Lower leg skin (tissue), 4 donors: Measurements from ENCODE around the gene NBAS. TPM values are rescaled to one million over a fixed set of nuclear protein-coding genes. Genes with fewer than 3 reads are reported as not detected.

Experiments used
- DNase-seq, 2 donors: peaks; one replicate each; pipeline ENCODE4 v3.0.0-alpha.2; 2019; ENCODE audit warnings: low spot score in 2 of 2
- H3K4me3 ChIP-seq: fragments of 200-600 bp; sonication (generic); 2 replicates; pipeline ENCODE4 v1.5.1; 2017; ENCODE audit warnings: mild to moderate bottlenecking, low read depth; ENCODE audit not compliant: poor library complexity, severe bottlenecking
- CTCF ChIP-seq, 3 donors: fragments of 450-650 bp; IDR thresholded peaks; one replicate each; pipeline ENCODE4 v1.5.1; 2016; ENCODE audit warnings: antibody characterized with exemption in 3 of 3, mild to moderate bottlenecking in 3 of 3, moderate library complexity in 2 of 3
- POLR2A ChIP-seq, 2 donors: fragments of 450-650 bp; IDR thresholded peaks; one replicate each; pipeline ENCODE4 v1.6.1; 2016 to 2017; ENCODE audit warnings: antibody characterized with exemption in 2 of 2, mild to moderate bottlenecking in 1 of 2, moderate library complexity in 1 of 2
- WGBS, 2 donors: methylation state at CpG; one replicate each; pipeline ENCODE4 v1.1.5; 2018; 5-methylcytosine and 5-hydroxymethylcytosine counted together
- intact Hi-C: fragments of 100-400 bp; cut with DNase I; formaldehyde crosslinking; loops from one replicate; pipeline ENCODE4 v1.15.0; 2023; ENCODE audit warnings: low total_unique reads
- total RNA-seq, 4 donors: library from RNA; depleted of rRNA; stranded (reverse); fragments of >200 nt; gene quantifications; one replicate each; pipeline ENCODE4 v1.1.0, GENCODE V29; 2016

The NBAS gene
- total RNA-seq, 4 donors from 2014 or later: 26.6 to 40.2 (median 38.3) TPM

DNA sequence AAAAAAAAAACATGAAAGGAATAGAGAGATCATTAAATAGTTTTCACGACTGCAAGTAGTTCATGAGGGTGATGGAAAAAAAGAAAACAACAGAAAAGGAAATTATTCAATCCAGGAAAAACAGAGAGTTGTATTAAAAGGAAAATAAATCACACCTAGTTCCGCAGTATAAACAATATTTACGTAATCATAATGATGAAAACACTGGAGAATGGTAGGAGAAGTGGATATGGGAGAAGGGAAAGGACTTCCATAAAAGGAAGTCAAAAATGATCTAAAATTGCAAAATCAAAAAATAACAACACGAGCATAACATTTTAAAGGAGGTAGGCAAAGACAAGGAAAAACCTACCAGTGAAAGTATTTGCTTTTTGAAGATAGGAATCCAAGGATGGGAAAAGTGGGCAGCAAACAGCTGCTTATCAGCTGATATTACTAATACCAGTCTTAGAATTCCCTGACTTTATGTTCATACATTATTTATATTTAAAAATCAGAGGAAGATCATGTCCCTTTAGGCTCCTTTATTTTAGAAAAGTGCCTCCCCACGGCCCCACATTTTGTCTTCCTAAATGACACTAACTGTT lies 160.8 kb downstream of the NBAS start:
- intact Hi-C loops: no loop called here
- WGBS, 2 donors: 88 to 89% methylated on average over 5 of the region's 5 CpGs

DNA sequence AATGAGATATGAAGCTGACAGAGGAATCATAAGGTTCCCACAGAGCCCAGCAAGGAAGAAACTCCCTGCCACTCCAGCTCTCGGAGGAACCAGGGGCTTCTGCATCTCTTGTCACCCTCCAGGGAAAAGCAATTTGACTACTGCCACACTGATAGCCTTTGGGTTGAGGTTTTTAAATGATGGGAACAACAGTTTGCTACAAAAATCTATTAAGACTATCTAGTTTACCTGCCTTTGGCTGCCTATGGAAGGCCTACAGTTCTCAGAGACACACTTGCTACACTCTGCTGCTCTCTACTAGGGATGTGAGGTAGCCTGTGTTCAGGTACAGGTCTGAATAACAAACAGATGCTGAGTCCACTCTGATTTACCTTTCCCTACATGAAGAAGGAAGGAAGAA lies 161.9 kb downstream of the NBAS start:
- 91 to 97% methylated on average over 1 of the region's 1 CpG for WGBS, 2 donors
- intact Hi-C loops: no loop called here
- TF ChIP-seq POLR2A (IDR thresholded peaks at IDR 0.05) (no peak), CTCF (IDR thresholded peaks at IDR 0.05) (no peak)
- DNase-seq: no peak
- no peak overlapping the region for H3K4me3 ChIP-seq

More for the DNA sequence above, 160.8 kb downstream of the NBAS start:
- H3K4me3 ChIP-seq: no peak overlapping the region
- no peak for DNase-seq
- no peak for TF ChIP-seq POLR2A (IDR thresholded peaks at IDR 0.05)
- TF ChIP-seq CTCF (IDR thresholded peaks at IDR 0.05): no peak

DNA sequence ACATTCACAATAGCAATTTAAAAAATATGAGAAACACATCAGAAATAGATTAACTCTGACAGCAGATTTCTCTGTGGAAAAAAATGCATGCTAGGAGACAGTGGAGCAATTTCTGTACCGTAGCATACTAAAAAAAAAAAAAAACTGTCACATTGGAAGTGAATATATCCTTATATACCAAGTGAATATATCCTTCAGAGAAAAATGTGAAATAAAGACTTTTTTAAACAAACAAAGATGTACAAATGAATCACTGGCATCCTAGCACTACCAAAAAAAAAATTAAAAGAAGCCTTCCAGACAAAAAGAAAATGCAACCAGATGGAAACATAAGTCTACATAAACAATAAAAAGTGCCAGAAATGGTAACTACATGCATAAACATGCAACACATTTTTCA lies 169.4 kb downstream of the NBAS start:
- TF ChIP-seq POLR2A (IDR thresholded peaks at IDR 0.05) (no peak), CTCF (IDR thresholded peaks at IDR 0.05) (no peak)
- WGBS, 2 donors: 63 to 79% methylated on average over 1 of the region's 1 CpG
- no peak overlapping the region for H3K4me3 ChIP-seq
- intact Hi-C loops: no loop called here
- DNase-seq: no peak

- no peak for TF ChIP-seq POLR2A (IDR thresholded peaks at IDR 0.05)
- TF ChIP-seq CTCF (IDR thresholded peaks at IDR 0.05): no peak
- 59% methylated on average over 3 of the region's 3 CpGs for WGBS, 2 donors
- H3K4me3 ChIP-seq: no peak overlapping the region
- DNase-seq: no peak
- intact Hi-C loops: no loop called here
Measured at GRCh38 chr2:15389895-15390294, 171.2 kb downstream of the NBAS start.

DNA sequence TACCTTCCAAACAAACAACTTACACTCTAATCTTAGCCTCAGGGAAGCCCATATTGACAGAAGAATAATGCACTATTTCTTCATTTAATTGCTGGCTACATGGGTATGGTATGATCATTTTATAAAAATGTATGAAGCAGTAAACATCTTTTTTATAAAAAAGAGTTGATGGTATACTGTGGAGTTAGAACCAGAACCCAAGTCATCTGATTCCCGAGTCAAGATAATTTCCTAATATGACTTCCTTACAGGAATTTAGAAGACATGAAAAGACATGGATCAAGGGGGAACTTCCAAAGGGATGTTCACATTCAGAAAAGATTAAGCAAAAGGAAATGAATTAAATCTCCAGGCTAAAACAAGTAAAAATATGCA lies 171.8 kb downstream of the NBAS start:
- no peak for DNase-seq
- 81 to 85% methylated on average over 1 of the region's 1 CpG for WGBS, 2 donors
- no peak for TF ChIP-seq CTCF (IDR thresholded peaks at IDR 0.05)
- no peak for TF ChIP-seq POLR2A (IDR thresholded peaks at IDR 0.05)
- H3K4me3 ChIP-seq: no peak overlapping the region
- intact Hi-C loops: no loop called here
